ENCODE results near the gene INSRR. TPM values are rescaled to one million over a fixed set of nuclear protein-coding genes. Genes with fewer than 3 reads are reported as not detected.

The INSRR gene
- polyA plus RNA-seq (2011; rRNA removed) = not detected in 2 replicates
- polyA plus RNA-seq (2012; cell fraction: cytosol; rRNA removed) = not detected in 2 replicates
- 0.01 TPM in 1 of 2 replicates, not detected in the other for polyA plus RNA-seq (2012; cell fraction: nucleus; rRNA removed)
- polyA plus RNA-seq (2017; fragmentation: RNase III; extraction: RNeasy Plus Mini Kit Qiagen cat#74134 plus additional on column Dnase treatment) = not detected in 3 replicates
- not detected in 2 replicates for polyA minus RNA-seq (2011; rRNA and poly(A)+ RNA removed)

GRCh38 chr1:156858959-156859522 lies at the start of gene INSRR:
TSS of gene INSRR (minus strand) at chr1:156859117. CDS start at chr1:156858621, 496 bp downstream.
- 69% methylated on average over 38 of the region's 39 CpGs for WGBS (ENCODE audit: missing lambda C conversion rate)
- TF ChIP-seq ZNF302 (CRISPR knock-in tag; IDR thresholded peaks at IDR 0.05) = no peak
- no peak for TF ChIP-seq RNF2 (IDR thresholded peaks at IDR 0.05; ENCODE audit: borderline replicate concordance, low read depth)
- no peak for TF ChIP-seq RAD21 (conservative IDR thresholded peaks at IDR 0.05 in 1 of 2, IDR thresholded peaks at IDR 0.05 in 1 of 2)
- no peak for TF ChIP-seq SREBF2 (IDR thresholded peaks at IDR 0.05)
- peak in 1 of 2 experiments; percentile 2; a peak in 3 of 6 replicates for ATAC-seq
- Histone ChIP-seq H3K9me3 (no peaks in the 10 kb centered on the region), H3K27ac (peak within 1 kb of the TSS in 1 of 2 experiments; percentile 59; a peak in 2 of 6 replicates), H3K4me2 (peak within 1 kb of the TSS; percentile 94), H3K4me3 (peak within 1 kb of the TSS; percentile 46), H3K4me1 (peaks cover 8% of the 10 kb centered on the region; the same call in 1 of the 3 replicates)
- no peak for FAIRE-seq
- POLR2A ChIA-PET = interaction anchor here (1.0 to 1.4 kb wide), 3 partner anchors 61 to 131 kb away, joined by 4 to 10 read pairs (median 7); partner anchors contain the start of genes ISG20L2, METTL25B and MRPL24
- no peak for DNase-seq (ENCODE audit: low read depth in 1 of 2, low spot score in 1 of 2)
- CTCF ChIA-PET = interaction anchor here (0.9 to 20.9 kb wide), 34 partner anchors 10 to 234 kb away, joined by 3 to 480 read pairs (median 9); partner anchors contain the start of genes ISG20L2, LRRC71, METTL25B and PEAR1

- no peak overlapping the region for H3K4me2 ChIP-seq
- POLR2A ChIA-PET = no interaction called here
These were observed 49.6 kb upstream of the INSRR start for GRCh38 chr1:156908541-156908940.

GRCh38 chr1:156906206-156906906 lies 47.4 kb upstream of the INSRR start:
- FAIRE-seq = no peak
- POLR2A ChIA-PET = no interaction called here

More at GRCh38 chr1:156908541-156908940, 49.6 kb upstream of the INSRR start:
- Histone ChIP-seq H3K4me1 (peaks cover 20% of the 10 kb centered on the region), H3K9me3 (no peaks in the 10 kb centered on the region), H3K4me3 (no peak overlapping the region), H3K27ac (no peak overlapping the region)
- DNase-seq (ENCODE audit: low read depth in 1 of 2, low spot score in 1 of 2) = no peak
- no peak for FAIRE-seq
- 91% methylated on average over 22 of the region's 29 CpGs for WGBS (ENCODE audit: missing lambda C conversion rate)
- CTCF ChIA-PET = interaction anchor here (0.6 to 6.7 kb wide), 6 partner anchors 9 to 220 kb away, joined by 3 to 89 read pairs (median 4); partner anchors contain the start of genes INSRR and NTRK1
- TF ChIP-seq MYC (IDR thresholded peaks at IDR 0.05; ENCODE audit: borderline replicate concordance, low read length) (no peak), ATOH8 (CRISPR knock-in tag; IDR thresholded peaks at IDR 0.05; ENCODE audit: low read depth) (no peak), POLR2A (IDR thresholded peaks at IDR 0.05; ENCODE audit: low read length) (no peak), EHMT2 (IDR thresholded peaks at IDR 0.05; ENCODE audit: low read depth) (no peak), PBX3 (IDR thresholded peaks at IDR 0.05) (no peak), RFX5 (IDR thresholded peaks at IDR 0.05) (no peak), RCOR1 (IDR thresholded peaks at IDR 0.05; ENCODE audit: low read depth, low read length) (no peak)
- no peak for ATAC-seq

More at GRCh38 chr1:156906206-156906906, 47.4 kb upstream of the INSRR start:
- Histone ChIP-seq H3K27ac (peak overlapping the region in 1 of 2 experiments; percentile 75; a peak in 3 of 6 replicates), H3K9me3 (no peaks in the 10 kb centered on the region), H3K4me2 (no peak overlapping the region; the same call in 2 of the 3 replicates), H3K4me1 (peaks cover 17% of the 10 kb centered on the region), H3K4me3 (no peak overlapping the region)
- ATAC-seq (no peak), DNase-seq (ENCODE audit: low read depth in 1 of 2, low spot score in 1 of 2) (no peak)
- TF ChIP-seq ELK1 (IDR thresholded peaks at IDR 0.05; ENCODE audit: low read depth, low read length) (no peak), HOXA7 (CRISPR knock-in tag; IDR thresholded peaks at IDR 0.05) (no peak), POLR2AphosphoS2 (conservative IDR thresholded peaks at IDR 0.05; ENCODE audit: low read length) (no peak)
- WGBS (ENCODE audit: missing lambda C conversion rate) = 93% methylated on average over 14 of the region's 16 CpGs
- CTCF ChIA-PET = interaction anchor here (0.6 to 1.0 kb wide), 2 partner anchors 14 to 180 kb away, joined by 3 to 5 read pairs; partner anchors contain the start of gene LRRC71

All from A549 (cell line).